SK-N-SH (cell line): ENCODE measurements around the gene RGS13. TPM values are rescaled to one million over a fixed set of nuclear protein-coding genes. Genes with fewer than 3 reads are reported as not detected.

ENCODE experiments used
- CTCF ChIA-PET: fragments of 300-600, 350-600 bp; formaldehyde crosslinking; extraction: SDS; loops from one replicate; lab custom pipeline; 2021; lab: Yijun Ruan, JAX
- POLR2A ChIA-PET: fragments of 350-600 bp; sonication (Branson Sonifier 250); formaldehyde crosslinking; extraction: SDS; loops from one replicate; lab custom pipeline; 2020; ENCODE audit warnings: antibody characterized with exemption, inconsistent platforms; lab: Yijun Ruan, JAX
- DNase-seq: peaks from one replicate; pipeline ENCODE4 v3.0.0; 2012
- H2AFZ ChIP-seq: fragments of 200-600 bp; sonication (generic); 2 replicates; pipeline ENCODE4 v1.8.1; 2016; ENCODE audit warnings: antibody characterized with exemption, mild to moderate bottlenecking, low read depth
- H3F3A ChIP-seq: fragments of 200-600 bp; sonication (generic); replicated peaks from 2 replicates; pipeline ENCODE3; 2016; ENCODE audit warnings: antibody characterized with exemption, mild to moderate bottlenecking; ENCODE audit not compliant: insufficient read depth
- H3K27ac ChIP-seq, 2 experiments: fragments of 200-500 bp in 1 of 2; fragments of 200-600 bp in 1 of 2; sonication (Bioruptor generic) in 1 of 2; sonication (generic), shearing (Covaris generic) in 1 of 2; 2 replicates each; pipeline versions ENCODE4 v1.5.1 to v1.6.1; 2014 to 2016; ENCODE audit warnings: low read depth in 2 of 2, inconsistent platforms in 1 of 2, low read length in 1 of 2, mild to moderate bottlenecking in 1 of 2, mixed read lengths in 1 of 2
- H3K27me3 ChIP-seq: fragments of 200-600 bp; sonication (generic), shearing (Covaris generic); 2 replicates; pipeline ENCODE4 v1.6.1; 2016; ENCODE audit warnings: mixed run types; ENCODE audit not compliant: insufficient read depth
- H3K36me3 ChIP-seq, 2 experiments: fragments of 200-500 bp in 1 of 2; fragments of 200-600 bp in 1 of 2; sonication (Bioruptor generic) in 1 of 2; sonication (generic) in 1 of 2; replicated peaks in 1 of 2; 2 replicates each; pipeline versions ENCODE3 to v1.5.1; 2014 to 2016; ENCODE audit warnings: low read length in 1 of 2, mild to moderate bottlenecking in 1 of 2; ENCODE audit not compliant: insufficient read depth in 2 of 2, control insufficient read depth in 1 of 2
- H3K4me1 ChIP-seq, 2 experiments: fragments of 200-500 bp in 1 of 2; fragments of 200-600 bp in 1 of 2; sonication (Bioruptor generic) in 1 of 2; sonication (generic), shearing (Covaris generic) in 1 of 2; 2 replicates each; pipeline versions ENCODE4 v1.5.1 to v1.6.1; 2014 to 2016; ENCODE audit warnings: low read depth in 1 of 2, low read length in 1 of 2, mixed run types in 1 of 2; ENCODE audit not compliant: insufficient read depth in 2 of 2, control insufficient read depth in 1 of 2
- H3K4me2 ChIP-seq: fragments of 200-600 bp; sonication (generic), shearing (Covaris generic); 2 replicates; pipeline ENCODE4 v1.6.1; 2017; ENCODE audit warnings: mixed run types
- H3K4me3 ChIP-seq, 2 experiments: fragments of 200-500 bp in 1 of 2; fragments of 200-600 bp in 1 of 2; sonication (Bioruptor generic) in 1 of 2; sonication (generic), shearing (Covaris generic) in 1 of 2; 2 replicates each; pipeline versions ENCODE4 v1.5.1 to v1.8.1; 2014 to 2016; ENCODE audit warnings: low read depth in 2 of 2, inconsistent platforms in 1 of 2, low read length in 1 of 2, mild to moderate bottlenecking in 1 of 2, mixed read lengths in 1 of 2, moderate library complexity in 1 of 2
- H3K79me2 ChIP-seq: fragments of 200-600 bp; sonication (generic); 2 replicates; pipeline ENCODE4 v1.8.1; 2017; ENCODE audit warnings: mild to moderate bottlenecking; ENCODE audit not compliant: insufficient read depth
- H3K9ac ChIP-seq: fragments of 200-600 bp; sonication (generic); 2 replicates; pipeline ENCODE4 v1.6.1; 2017; ENCODE audit warnings: mixed run types
- H3K9me2 ChIP-seq: fragments of 200-600 bp; sonication (generic); 2 replicates; pipeline ENCODE4 v1.6.1; 2017; ENCODE audit warnings: mixed run types
- H3K9me3 ChIP-seq: fragments of 200-600 bp; sonication (generic); 2 replicates; pipeline ENCODE4 v1.6.1; 2017; ENCODE audit warnings: mixed run types, mild to moderate bottlenecking, moderate library complexity
- H4K20me1 ChIP-seq: fragments of 200-600 bp; sonication (generic); 2 replicates; pipeline ENCODE4 v1.6.1; 2017; ENCODE audit warnings: mild to moderate bottlenecking, mixed run types; ENCODE audit not compliant: insufficient read depth
- EP300 ChIP-seq, 2 experiments: IDR thresholded peaks; 2 replicates each; pipeline versions ENCODE4 v1.4.0 to v1.6.1; 2012; ENCODE audit warnings: borderline replicate concordance in 1 of 2, low read depth in 1 of 2, low read length in 1 of 2
- FOSL2 ChIP-seq: IDR thresholded peaks from 2 replicates; pipeline ENCODE4 v1.4.0; 2012; ENCODE audit warnings: low read depth, mild to moderate bottlenecking, moderate library complexity, borderline replicate concordance
- FOXM1 ChIP-seq: IDR thresholded peaks from 2 replicates; pipeline ENCODE4 v1.4.0; 2012; ENCODE audit warnings: low read depth, mild to moderate bottlenecking
- IRF3 ChIP-seq: fragments of 150-350 bp; IDR thresholded peaks from 2 replicates; pipeline ENCODE4 v1.6.1; 2016; ENCODE audit warnings: mild to moderate bottlenecking, low read depth, low read length
- MAX ChIP-seq: IDR thresholded peaks from 2 replicates; pipeline ENCODE4 v1.4.0; 2012; ENCODE audit warnings: low read depth
- MEF2A ChIP-seq: IDR thresholded peaks from 2 replicates; pipeline ENCODE4 v1.4.0; 2012; ENCODE audit warnings: low read depth, borderline replicate concordance
- NFIC ChIP-seq: IDR thresholded peaks from 2 replicates; pipeline ENCODE4 v1.4.0; 2012; ENCODE audit warnings: borderline replicate concordance
- POLR2AphosphoS5 ChIP-seq: IDR thresholded peaks from 2 replicates; pipeline ENCODE4 v1.6.1; 2012; ENCODE audit warnings: low read depth, low read length
- REST ChIP-seq: IDR thresholded peaks from 2 replicates; pipeline ENCODE4 v1.6.1; 2012; ENCODE audit warnings: mild to moderate bottlenecking, low read depth, low read length, moderate library complexity
- RFX5 ChIP-seq: IDR thresholded peaks from 2 replicates; pipeline ENCODE4 v1.6.1; 2012; ENCODE audit warnings: mild to moderate bottlenecking, improper control_type of control experiment, low read length
- TAF1 ChIP-seq: IDR thresholded peaks from 2 replicates; pipeline ENCODE4 v1.6.1; 2012; ENCODE audit warnings: low read depth, mild to moderate bottlenecking, low read length, moderate library complexity, borderline replicate concordance
- TEAD4 ChIP-seq: IDR thresholded peaks from 2 replicates; pipeline ENCODE4 v1.4.0; 2012; ENCODE audit warnings: mild to moderate bottlenecking, borderline replicate concordance; ENCODE audit not compliant: insufficient read depth
- USF1 ChIP-seq: IDR thresholded peaks from 2 replicates; pipeline ENCODE4 v1.4.0; 2012; ENCODE audit warnings: low read depth, borderline replicate concordance
- USF2 ChIP-seq: fragments of 150-350 bp; IDR thresholded peaks from 2 replicates; pipeline ENCODE4 v1.6.1; 2017; ENCODE audit warnings: antibody characterized with exemption, low read length, low read depth, borderline replicate concordance
- YY1 ChIP-seq: IDR thresholded peaks from 2 replicates; pipeline ENCODE4 v1.4.0; 2012; ENCODE audit warnings: low read depth, mild to moderate bottlenecking
- WGBS: methylation state at CpG from one replicate; pipeline ENCODE4 v1.1.6; 2017; ENCODE audit warnings: low lambda C conversion rate; 5-methylcytosine and 5-hydroxymethylcytosine counted together
- polyA plus RNA-seq, 3 experiments: library from polyadenylated mRNA; depleted of rRNA; stranded (reverse); fragments of >200 nt; gene quantifications; 2 replicates each; pipeline ENCODE4 v1.2.3, GENCODE V29; 2012

RGS13 gene
- polyA plus RNA-seq, 1 of the 3 experiments (the other 2 are of a cell fraction) = not detected

- TF ChIP-seq REST (no peak), IRF3 (no peak)
These were observed 15.8 kb upstream of the RGS13 start (continued) for GRCh38 chr1:192620071-192620635.

- no peak overlapping the region for H3K9ac ChIP-seq
- POLR2A ChIA-PET = no interaction called here
- H3K4me2 ChIP-seq = no peak overlapping the region
- H3K36me3 ChIP-seq = no peaks in the 10 kb centered on the region
- H3K9me2 ChIP-seq = no peaks in the 10 kb centered on the region
- 76% methylated on average over 3 of the region's 3 CpGs for WGBS
- no peaks in the 10 kb centered on the region; the same call in 1 of the 2 replicates for H3K9me3 ChIP-seq
- no peak overlapping the region for H3K4me3 ChIP-seq
- H3F3A ChIP-seq = no peaks in the 10 kb centered on the region
- no peak overlapping the region for H3K27ac ChIP-seq
- DNase-seq = no peak
- no peaks in the 10 kb centered on the region for H3K27me3 ChIP-seq
- H3K4me1 ChIP-seq = peaks cover 0 to 10% of the 10 kb centered on the region in 2 experiments; a peak in 3 of 4 replicates
- no peaks in the 10 kb centered on the region for H4K20me1 ChIP-seq
- CTCF ChIA-PET = interaction anchor here (1.4 to 1.6 kb wide), 2 partner anchors 16 to 149 kb away, joined by 5 to 6 read pairs; no protein-coding TSS in a partner anchor
- no peak for TF ChIP-seq USF2
- no peak for TF ChIP-seq FOXM1
- no peak for TF ChIP-seq MAX
- no peak for TF ChIP-seq EP300 (IDR thresholded peaks at IDR 0.05; ENCODE audit: borderline replicate concordance in 1 of 2, low read depth in 1 of 2, low read length in 1 of 2)
- TF ChIP-seq TAF1 = no peak
- no peak for TF ChIP-seq TEAD4
- no peak for TF ChIP-seq RFX5
- no peak for TF ChIP-seq MEF2A
- no peak for TF ChIP-seq FOSL2
- no peak for TF ChIP-seq NFIC
- no peak for TF ChIP-seq USF1
- no peak for TF ChIP-seq POLR2AphosphoS5
- no peak for TF ChIP-seq YY1
- H2AFZ ChIP-seq = no peak overlapping the region
- no peaks in the 10 kb centered on the region for H3K79me2 ChIP-seq
These were observed 9.4 kb upstream of the RGS13 start for GRCh38 chr1:192626366-192627179.
